Thyroid gland (tissue), 4 donors: ENCODE results near the gene RPUSD2.

Experiments used
- POLR2A ChIP-seq, 2 donors: fragments of 450-650 bp; IDR thresholded peaks; one replicate each; pipeline ENCODE4 v1.6.1; 2017; ENCODE audit warnings: antibody characterized with exemption in 2 of 2, mild to moderate bottlenecking in 2 of 2, moderate library complexity in 1 of 2
- TF ChIP-seq, protein P1 (sequence below), 6 experiments: fragments of 200-600 bp in 3 of 6; fragments of 450-650 bp in 3 of 6; sonication (generic) in 3 of 6; IDR thresholded peaks; one replicate each; pipeline ENCODE4 v1.5.1; 2016 to 2019; ENCODE audit warnings: antibody characterized with exemption in 6 of 6, mild to moderate bottlenecking in 2 of 6, inconsistent platforms in 1 of 6, moderate library complexity in 1 of 6

DNA sequence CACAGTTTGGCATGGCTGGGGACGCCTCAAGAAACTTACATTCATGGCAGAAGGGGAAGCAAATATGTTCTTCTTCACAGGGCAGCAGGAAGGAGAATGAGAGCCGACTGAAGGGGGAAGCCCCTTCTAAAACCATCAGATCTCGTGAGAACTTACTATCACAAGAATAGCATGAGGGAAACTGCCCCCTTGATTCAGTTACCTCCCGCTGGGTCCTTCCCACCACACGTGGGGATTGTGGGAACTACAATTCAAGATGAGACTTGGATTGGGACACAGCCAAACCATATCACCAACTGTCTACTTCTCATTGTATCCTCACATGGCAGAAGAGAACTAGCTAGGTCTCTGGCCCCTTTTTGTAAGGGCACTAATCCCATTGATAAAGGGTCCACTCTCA lies 34.7 kb upstream of the RPUSD2 start:
- TF ChIP-seq, protein P1, sequence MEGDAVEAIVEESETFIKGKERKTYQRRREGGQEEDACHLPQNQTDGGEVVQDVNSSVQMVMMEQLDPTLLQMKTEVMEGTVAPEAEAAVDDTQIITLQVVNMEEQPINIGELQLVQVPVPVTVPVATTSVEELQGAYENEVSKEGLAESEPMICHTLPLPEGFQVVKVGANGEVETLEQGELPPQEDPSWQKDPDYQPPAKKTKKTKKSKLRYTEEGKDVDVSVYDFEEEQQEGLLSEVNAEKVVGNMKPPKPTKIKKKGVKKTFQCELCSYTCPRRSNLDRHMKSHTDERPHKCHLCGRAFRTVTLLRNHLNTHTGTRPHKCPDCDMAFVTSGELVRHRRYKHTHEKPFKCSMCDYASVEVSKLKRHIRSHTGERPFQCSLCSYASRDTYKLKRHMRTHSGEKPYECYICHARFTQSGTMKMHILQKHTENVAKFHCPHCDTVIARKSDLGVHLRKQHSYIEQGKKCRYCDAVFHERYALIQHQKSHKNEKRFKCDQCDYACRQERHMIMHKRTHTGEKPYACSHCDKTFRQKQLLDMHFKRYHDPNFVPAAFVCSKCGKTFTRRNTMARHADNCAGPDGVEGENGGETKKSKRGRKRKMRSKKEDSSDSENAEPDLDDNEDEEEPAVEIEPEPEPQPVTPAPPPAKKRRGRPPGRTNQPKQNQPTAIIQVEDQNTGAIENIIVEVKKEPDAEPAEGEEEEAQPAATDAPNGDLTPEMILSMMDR (IDR thresholded peaks at IDR 0.05) = no peak
- no peak for TF ChIP-seq POLR2A (IDR thresholded peaks at IDR 0.05)
